BE2C (cell line): Measurements from ENCODE around the gene PPP1CC.

Experiments
- DNase-seq: peaks from one replicate; pipeline ENCODE4 v3.0.0-alpha.2; 2020
- H3K27me3 ChIP-seq: fragments of 250-450 bp; sonication (Bioruptor Pico); 2 replicates; pipeline ENCODE4 v1.5.1; 2020; ENCODE audit warnings: mild to moderate bottlenecking
- H3K36me3 ChIP-seq: fragments of 250-450 bp; sonication (Bioruptor Pico); 2 replicates; pipeline ENCODE4 v1.5.1; 2020; ENCODE audit warnings: mild to moderate bottlenecking
- H3K4me1 ChIP-seq: fragments of 250-450 bp; sonication (Bioruptor Pico); 2 replicates; pipeline ENCODE4 v1.5.1; 2020
- H3K4me3 ChIP-seq: 2 replicates; pipeline ENCODE4 v1.5.1; 2011; ENCODE audit warnings: low read depth, low read length
- H3K9me3 ChIP-seq: fragments of 250-450 bp; sonication (Bioruptor Pico); 2 replicates; pipeline ENCODE4 v1.5.1; 2020
- TF ChIP-seq, protein P1 (sequence below): IDR thresholded peaks from 2 replicates; pipeline ENCODE4 v1.5.1; 2012; ENCODE audit warnings: mild to moderate bottlenecking, low read depth, low read length

PPP1CC gene

DNA sequence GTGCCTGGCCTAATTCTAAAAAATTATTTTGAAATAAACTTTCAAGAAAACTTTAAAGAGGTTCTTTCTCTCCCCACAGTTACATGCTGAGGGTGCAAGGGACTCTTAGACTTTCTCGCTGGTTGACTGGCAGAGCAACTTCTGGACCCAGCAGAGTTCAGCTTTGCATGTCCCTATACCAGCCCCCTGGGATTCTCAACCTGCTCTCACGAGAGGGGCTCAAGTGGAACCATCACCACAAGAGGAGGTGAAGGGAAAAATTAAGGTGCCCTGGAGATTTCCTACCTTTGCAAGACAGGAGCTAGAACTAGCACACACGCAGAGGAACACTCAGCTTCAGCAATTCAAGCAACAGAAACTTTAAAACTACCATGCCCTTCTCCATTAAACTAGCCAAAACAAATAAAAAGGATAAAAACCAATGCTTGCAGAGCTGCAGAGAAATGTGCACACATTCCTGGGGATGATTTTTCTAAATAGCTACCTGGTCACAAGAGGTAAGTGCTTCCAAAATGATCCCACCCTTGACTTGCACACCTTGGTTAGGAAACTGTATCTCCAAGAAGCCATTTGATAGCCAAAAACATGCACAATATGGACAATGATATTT lies 56.3 kb downstream of the PPP1CC start:
- Histone ChIP-seq H3K36me3 (no peaks in the 10 kb centered on the region), H3K4me1 (no peaks in the 10 kb centered on the region), H3K9me3 (no peaks in the 10 kb centered on the region), H3K27me3 (no peaks in the 10 kb centered on the region), H3K4me3 (no peak overlapping the region)
- TF ChIP-seq, protein P1, sequence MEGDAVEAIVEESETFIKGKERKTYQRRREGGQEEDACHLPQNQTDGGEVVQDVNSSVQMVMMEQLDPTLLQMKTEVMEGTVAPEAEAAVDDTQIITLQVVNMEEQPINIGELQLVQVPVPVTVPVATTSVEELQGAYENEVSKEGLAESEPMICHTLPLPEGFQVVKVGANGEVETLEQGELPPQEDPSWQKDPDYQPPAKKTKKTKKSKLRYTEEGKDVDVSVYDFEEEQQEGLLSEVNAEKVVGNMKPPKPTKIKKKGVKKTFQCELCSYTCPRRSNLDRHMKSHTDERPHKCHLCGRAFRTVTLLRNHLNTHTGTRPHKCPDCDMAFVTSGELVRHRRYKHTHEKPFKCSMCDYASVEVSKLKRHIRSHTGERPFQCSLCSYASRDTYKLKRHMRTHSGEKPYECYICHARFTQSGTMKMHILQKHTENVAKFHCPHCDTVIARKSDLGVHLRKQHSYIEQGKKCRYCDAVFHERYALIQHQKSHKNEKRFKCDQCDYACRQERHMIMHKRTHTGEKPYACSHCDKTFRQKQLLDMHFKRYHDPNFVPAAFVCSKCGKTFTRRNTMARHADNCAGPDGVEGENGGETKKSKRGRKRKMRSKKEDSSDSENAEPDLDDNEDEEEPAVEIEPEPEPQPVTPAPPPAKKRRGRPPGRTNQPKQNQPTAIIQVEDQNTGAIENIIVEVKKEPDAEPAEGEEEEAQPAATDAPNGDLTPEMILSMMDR, result no peak
- DNase-seq, result no peak

DNA sequence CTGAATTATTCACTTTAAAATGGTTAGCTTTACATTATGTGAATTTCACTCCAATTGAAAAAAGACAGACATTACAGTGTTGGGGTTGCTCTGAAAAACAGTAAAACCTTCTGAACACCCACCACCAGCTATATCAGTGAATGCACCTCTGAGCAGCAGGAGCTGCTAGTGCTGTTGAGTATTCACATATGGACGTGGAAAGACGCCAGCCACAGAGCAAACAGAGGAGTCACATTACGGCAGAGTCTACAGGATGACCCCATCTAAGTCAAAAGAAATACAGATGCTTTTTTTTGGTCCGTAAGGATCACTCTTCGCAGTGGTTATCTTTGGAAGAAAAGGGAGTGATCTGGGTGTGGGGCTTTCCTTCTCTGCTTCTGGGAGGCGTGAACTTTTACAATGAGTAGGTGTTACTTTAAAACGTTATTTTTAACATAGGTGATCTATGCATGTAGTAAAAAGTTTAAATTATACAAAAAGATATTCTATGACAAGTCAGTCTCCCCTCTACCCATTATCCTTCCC lies 58.3 kb downstream of the PPP1CC start:
- Histone ChIP-seq H3K27me3 (no peaks in the 10 kb centered on the region), H3K4me3 (no peak overlapping the region), H3K36me3 (no peaks in the 10 kb centered on the region), H3K9me3 (no peaks in the 10 kb centered on the region), H3K4me1 (no peaks in the 10 kb centered on the region)
- no peak for DNase-seq
- TF ChIP-seq, protein P1, result no peak

DNA sequence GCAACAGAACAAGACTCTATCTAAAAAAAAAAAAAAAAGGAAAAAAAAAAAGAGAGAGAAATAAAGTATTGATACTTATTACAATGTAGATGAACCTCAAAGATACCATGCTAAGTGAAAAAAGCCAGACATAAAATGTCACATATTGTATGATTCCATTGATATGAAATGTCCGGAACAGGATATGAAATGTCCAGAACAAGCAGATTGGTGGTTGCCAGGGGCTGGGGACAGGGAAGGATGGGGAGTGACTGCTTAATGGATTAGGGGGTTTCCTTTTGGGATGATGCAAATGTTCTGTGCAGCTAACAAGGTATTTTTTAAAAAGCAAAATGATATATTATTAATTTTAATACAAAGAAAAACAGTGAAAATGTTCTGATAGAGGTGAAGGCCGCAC lies 58.8 kb downstream of the PPP1CC start:
- no peak for DNase-seq
- Histone ChIP-seq H3K9me3 (no peaks in the 10 kb centered on the region), H3K27me3 (no peaks in the 10 kb centered on the region), H3K4me3 (no peak overlapping the region), H3K4me1 (no peaks in the 10 kb centered on the region), H3K36me3 (no peaks in the 10 kb centered on the region)
- TF ChIP-seq, protein P1, result no peak

DNA sequence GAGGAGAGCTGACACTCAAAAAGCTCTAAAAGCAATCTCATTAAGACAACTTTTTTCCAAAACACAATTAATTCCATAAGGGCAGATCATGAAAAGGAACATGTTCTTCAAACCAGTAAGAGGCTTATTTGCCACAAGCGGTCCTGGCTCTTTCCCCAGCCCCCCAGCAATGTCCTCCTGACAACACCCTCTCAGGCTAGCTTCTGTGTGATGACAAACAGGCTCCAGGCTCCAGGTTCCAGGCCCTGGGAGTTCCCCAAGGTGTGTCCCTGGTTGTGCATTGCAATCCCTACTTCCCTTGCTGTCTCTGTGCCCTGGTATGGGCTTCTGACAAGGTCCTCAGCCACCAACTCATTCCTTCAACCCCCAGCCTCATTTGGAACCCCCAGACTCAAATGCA lies 62.7 kb downstream of the PPP1CC start:
- TF ChIP-seq, protein P1, result no peak
- Histone ChIP-seq H3K4me3 (no peak overlapping the region), H3K4me1 (no peaks in the 10 kb centered on the region), H3K9me3 (no peaks in the 10 kb centered on the region), H3K36me3 (no peaks in the 10 kb centered on the region), H3K27me3 (no peaks in the 10 kb centered on the region)
- no peak for DNase-seq

DNA sequence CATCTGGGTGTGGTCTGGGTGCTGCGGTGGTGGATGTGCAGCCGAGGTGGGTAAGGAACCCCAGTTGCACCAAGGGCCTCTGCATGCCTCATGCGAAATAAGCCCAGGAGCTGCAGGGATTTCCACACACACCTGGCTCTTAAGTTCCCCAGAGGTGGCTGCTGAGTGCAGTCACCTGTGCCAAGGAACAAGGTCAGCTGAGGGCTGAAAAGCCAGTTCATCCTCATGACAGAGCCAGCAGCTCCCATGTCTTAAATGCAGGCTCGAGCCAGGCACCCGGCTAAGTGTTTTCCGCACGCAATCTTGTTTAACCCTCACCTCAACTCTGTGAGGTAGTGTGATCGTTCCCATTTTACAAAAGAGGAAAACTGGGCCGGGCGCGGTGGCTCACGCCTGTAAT lies 63.5 kb downstream of the PPP1CC start:
- TF ChIP-seq, protein P1, result no peak
- Histone ChIP-seq H3K36me3 (no peaks in the 10 kb centered on the region), H3K4me1 (no peaks in the 10 kb centered on the region), H3K27me3 (no peaks in the 10 kb centered on the region), H3K9me3 (no peaks in the 10 kb centered on the region), H3K4me3 (no peak overlapping the region)
- no peak for DNase-seq

DNA sequence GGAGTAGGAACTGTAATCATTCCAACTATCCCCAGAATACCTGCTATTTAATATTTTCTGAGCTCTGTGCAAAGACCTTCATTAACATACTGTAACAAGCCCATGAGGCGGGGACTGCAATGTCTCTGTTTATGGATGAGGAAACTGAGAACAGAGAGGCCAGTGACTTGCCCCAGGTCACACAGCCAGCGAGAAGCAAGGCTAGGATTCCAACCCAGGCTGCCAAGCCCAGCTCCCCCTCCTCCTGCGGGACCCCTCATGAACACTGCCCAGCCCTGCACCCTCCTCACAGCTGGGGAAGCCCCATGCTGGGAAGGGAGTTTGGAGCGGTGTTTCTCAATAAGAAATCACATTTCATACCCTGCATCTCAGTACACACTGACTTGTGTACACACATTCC lies 64.7 kb downstream of the PPP1CC start:
- Histone ChIP-seq H3K9me3 (no peaks in the 10 kb centered on the region), H3K4me1 (no peaks in the 10 kb centered on the region), H3K27me3 (no peaks in the 10 kb centered on the region), H3K4me3 (no peak overlapping the region), H3K36me3 (no peaks in the 10 kb centered on the region)
- TF ChIP-seq, protein P1, result no peak
- no peak for DNase-seq
